ENCODE measurements around the gene CEP170. TPM values are rescaled to one million over a fixed set of nuclear protein-coding genes. Genes with fewer than 3 reads are reported as not detected.
"Not testable (repeated sequence)": the region's sequence is repeated elsewhere in the genome, so short reads cannot be mapped to it uniquely, and the experiment has no call there.

The CEP170 gene
- total RNA-seq, 1 donor from 2014 or later = 45.0 TPM

GRCh38 chr1:243250102-243250501 lies 5.0 kb downstream of the CEP170 start:
- intact Hi-C loops (cut with DNase I) = no loop called here
- DNase-seq (no peak), ATAC-seq (ENCODE audit: poor library complexity) (no peak)

- ATAC-seq (ENCODE audit: poor library complexity) (no peak), DNase-seq (no peak)
- intact Hi-C loops (cut with DNase I) = no loop called here
These were observed 5.9 kb downstream of the CEP170 start for GRCh38 chr1:243249214-243249613.

DNA sequence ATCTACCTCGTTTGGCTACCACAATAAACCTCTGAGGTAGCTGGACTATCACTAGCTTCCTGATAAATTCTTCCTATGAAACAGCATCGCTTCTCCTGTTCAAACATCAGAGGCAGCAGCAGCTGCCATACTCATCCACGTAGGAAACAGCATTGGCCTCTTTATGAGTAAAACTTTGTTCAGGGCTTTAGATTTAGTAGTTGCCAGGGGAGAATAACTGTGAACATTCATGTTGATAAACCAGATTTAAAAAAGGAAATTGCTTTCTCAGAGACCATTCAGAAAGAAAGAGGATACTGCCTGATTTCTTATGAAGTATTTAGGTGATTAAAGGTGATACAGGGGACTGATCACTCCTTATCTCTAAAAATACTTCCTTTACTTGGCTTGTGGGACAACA lies 7.2 kb downstream of the CEP170 start:
- ATAC-seq (ENCODE audit: poor library complexity) (no peak), DNase-seq (no peak)
- intact Hi-C loops (cut with DNase I) = no loop called here

GRCh38 chr1:243246916-243247315 lies 8.2 kb downstream of the CEP170 start:
- ATAC-seq (ENCODE audit: poor library complexity) = peak; percentile 40
- intact Hi-C loops (cut with DNase I) = no loop called here
- no peak for DNase-seq

GRCh38 chr1:243244432-243244841 lies 10.6 kb downstream of the CEP170 start:
- no peak for ATAC-seq (ENCODE audit: poor library complexity)
- intact Hi-C loops (cut with DNase I) = no loop called here
- no peak for DNase-seq

GRCh38 chr1:243236604-243237252 lies 18.4 kb downstream of the CEP170 start:
- intact Hi-C loops (cut with DNase I) = no loop called here
- ATAC-seq (ENCODE audit: poor library complexity) = no peak
- DNase-seq = no peak

DNA sequence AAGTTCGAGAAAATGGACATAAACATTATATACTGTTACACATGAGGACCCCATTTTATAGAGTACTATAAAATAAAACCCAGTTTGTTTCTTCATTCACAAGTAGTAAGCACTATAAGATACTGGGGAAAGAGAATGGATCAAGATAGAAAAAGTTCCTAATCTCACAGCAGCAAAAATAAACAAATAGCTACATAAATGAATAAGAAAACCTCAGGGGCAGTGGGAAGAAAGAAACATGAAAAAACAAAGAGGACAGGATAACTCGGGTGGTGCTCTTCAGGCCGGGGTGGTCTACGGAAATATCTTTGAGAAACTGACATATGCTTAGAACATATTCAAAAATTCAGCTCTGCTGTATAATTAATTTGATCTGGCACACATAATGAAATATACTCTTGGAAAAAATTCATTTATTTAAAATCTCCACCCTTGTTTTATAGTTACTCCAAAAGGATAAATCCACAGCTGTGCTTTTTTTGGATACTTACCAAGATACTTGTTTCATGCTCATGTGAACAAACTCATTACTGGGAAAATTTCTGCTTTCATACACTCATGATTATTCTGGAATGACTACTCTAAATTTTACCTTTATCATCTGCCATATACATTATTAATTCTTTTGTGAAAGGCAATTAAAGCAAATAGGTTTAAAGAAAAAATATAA lies 20.0 kb downstream of the CEP170 start:
- no peak for DNase-seq
- intact Hi-C loops (cut with DNase I) = no loop called here
- ATAC-seq (ENCODE audit: poor library complexity) = peak; percentile 73

GRCh38 chr1:243233908-243234307 lies 21.2 kb downstream of the CEP170 start:
- no peak for ATAC-seq (ENCODE audit: poor library complexity)
- DNase-seq = no peak
- intact Hi-C loops (cut with DNase I) = no loop called here

DNA sequence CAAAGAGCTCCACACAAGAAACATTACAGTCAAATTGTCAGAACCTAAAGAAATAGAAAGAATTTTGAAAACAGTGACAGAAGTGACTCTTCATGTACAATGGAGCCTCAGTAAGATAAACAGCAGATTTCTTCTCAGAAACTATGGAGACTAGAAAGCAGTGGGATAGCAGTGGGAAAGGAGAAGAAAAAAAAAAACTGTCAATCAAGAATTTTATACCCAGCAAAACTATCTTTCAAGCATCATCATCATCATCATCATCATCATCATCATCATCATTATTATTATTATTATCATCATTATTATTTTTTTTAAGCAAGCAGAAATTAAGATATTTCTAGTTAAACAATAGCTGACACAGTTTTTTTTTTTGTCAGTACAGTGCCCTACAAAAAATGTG lies 24.2 kb downstream of the CEP170 start:
- ATAC-seq (ENCODE audit: poor library complexity) (no peak), DNase-seq (no peak)
- intact Hi-C loops (cut with DNase I) = no loop called here

- no peak for ATAC-seq (ENCODE audit: poor library complexity)
- intact Hi-C loops (cut with DNase I) = no loop called here
- no peak for DNase-seq
These were observed 25.6 kb downstream of the CEP170 start for GRCh38 chr1:243229526-243229925.

DNA sequence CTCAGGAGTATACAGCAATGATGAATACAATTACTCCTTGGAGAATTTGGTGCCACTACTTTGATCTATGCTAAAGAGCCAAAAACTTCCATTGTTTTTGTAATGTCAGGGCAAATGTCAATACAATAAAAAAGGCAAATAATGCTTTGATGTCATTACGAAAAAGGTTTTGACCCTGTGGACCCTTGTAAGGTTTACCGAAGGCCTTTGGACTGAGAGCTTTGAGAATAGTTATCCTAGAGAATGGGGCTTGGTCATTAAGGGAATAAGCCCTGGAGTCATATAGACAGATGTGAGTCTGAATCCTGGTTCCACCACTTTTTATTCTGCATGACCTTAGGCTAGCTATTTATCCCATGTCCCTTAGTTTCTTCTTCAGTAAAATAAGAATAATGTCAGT lies 27.5 kb downstream of the CEP170 start:
- ATAC-seq (ENCODE audit: poor library complexity) (no peak), DNase-seq (no peak)
- intact Hi-C loops (cut with DNase I) = no loop called here

DNA sequence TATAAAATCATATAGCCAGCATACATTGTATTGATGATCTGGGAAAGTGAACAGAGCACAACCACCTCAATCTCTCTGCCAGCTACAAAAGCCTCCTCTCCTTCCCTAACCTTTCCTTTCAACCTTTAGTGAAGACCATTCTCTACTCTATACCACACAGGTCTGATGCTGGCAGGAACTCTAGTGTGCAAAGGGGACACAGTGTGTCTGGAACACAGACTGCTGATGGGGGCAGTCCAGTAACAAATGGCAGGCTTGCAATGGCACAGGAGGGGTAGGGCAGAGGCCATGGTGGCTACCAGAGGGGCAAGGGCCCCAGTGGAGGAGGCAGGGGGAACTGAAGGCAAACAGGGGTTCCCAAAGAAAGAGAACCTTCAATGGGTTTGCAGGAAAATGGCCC lies 37.0 kb downstream of the CEP170 start:
- intact Hi-C loops (cut with DNase I) = no loop called here
- ATAC-seq (ENCODE audit: poor library complexity) = no peak

DNA sequence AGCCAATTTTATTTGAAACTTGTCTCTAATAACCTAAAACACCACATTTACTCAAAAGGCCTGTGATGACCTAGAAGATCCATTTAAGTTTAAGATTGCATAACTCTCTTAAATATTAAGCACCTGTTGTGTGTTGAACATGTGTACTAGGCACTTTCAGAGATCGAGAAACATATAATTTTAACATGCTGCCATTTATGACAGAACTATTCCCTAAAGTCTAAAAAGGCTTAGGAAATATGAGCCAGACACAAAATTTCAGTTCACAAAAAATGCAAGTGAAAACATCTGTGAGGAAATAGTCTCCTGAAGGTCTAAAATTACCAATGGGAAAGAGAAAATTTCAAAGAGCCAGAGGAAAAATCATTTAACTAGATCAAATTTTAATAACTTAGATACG lies 37.7 kb downstream of the CEP170 start:
- DNase-seq = no peak
- no peak for ATAC-seq (ENCODE audit: poor library complexity)
- intact Hi-C loops (cut with DNase I) = no loop called here

More for the DNA sequence above, 37.0 kb downstream of the CEP170 start:
- no peak for DNase-seq

GRCh38 chr1:243216741-243217140 lies 38.3 kb downstream of the CEP170 start:
- DNase-seq = no peak
- intact Hi-C loops (cut with DNase I) = no loop called here
- no peak for ATAC-seq (ENCODE audit: poor library complexity)

DNA sequence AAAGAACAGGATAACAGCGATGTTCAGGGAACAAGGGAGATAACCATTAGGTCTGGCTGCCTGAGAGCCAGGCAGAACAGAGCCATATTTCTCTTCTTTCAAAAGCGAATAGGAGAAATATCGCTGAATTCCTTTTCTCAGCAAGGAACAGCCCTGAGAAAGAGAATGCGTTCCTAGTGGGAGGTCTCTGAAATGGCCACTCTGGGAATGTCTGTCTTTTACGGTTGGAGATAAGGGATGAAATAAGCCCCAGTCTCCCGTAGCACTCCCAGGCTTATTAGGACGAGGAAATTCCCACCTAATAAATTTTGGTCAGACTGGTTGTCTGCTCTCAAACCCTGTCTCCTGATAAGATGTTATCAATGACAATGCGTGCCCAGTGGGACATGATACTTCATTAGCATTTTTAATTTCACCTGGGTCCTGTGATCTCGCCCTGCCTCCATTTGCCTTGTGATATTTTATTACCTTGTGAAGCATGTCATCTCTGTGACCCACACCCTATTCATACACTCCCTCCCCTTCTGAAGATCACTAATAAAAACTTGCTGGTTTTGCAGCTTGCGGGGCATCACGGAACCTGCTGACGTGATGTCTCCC lies 39.7 kb downstream of the CEP170 start:
- intact Hi-C loops (cut with DNase I); ATAC-seq (ENCODE audit: poor library complexity); DNase-seq: not testable (repeated sequence)

DNA sequence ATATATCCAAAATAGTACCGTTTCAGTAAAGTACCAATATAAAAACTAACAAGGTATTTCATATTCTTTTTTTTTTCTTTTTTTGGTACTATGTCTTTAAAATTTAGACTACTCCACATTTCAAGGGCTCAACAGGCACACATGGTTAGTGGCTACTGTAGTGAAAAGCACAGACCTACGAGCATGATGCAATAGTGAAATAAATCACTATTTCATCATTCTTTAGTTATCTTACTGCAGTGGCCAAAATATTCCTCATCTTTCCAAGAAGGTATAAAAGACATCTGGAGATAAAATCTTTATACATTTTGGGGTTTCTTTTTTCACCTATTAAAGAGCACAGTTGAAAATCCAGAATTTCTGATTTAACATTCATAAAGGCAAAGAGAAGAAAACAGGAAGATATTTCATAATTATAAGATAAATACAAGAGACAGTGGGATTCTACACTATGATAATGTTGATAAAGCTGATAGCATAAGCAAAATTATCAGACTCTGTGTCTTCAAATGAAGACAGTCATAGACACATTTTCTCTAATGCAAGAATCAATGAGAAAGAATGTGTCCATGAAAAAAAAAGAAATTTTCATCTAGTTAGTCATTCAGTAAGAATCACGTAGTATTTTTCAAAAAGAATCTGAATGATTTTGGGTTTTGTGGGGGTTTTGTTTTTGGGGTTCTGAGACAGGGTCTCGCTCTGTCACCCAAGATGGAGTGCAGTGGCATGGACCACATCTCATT lies 41.9 kb downstream of the CEP170 start:
- ATAC-seq (ENCODE audit: poor library complexity) (peak; percentile 84), DNase-seq (no peak)
- intact Hi-C loops (cut with DNase I) = no loop called here

GRCh38 chr1:243211984-243212383 lies 43.1 kb downstream of the CEP170 start:
- DNase-seq; intact Hi-C loops (cut with DNase I): not testable (repeated sequence)
- peak; percentile 86 for ATAC-seq (ENCODE audit: poor library complexity)

DNA sequence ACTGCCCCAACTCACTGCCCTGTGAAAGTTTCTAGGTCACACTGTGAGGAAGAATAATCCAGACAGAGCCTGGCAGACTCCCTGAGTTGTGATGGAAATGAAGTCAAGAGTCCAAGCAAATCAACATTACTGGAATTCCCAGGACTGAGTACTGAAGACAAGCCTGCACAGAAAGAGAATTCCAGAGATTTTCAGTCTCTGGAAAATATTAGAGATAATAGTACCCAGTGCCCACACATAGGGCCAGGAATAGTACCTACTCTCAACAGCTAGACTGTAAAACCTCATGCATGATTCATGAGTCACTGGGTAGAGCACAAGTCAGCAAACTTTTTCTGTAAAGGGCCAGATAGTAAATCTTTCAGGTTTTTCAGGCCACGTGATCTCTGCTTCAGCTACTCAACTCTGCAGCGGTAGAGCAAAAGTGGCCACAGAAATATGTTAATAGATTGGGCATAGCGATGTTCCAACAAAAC lies 50.0 kb downstream of the CEP170 start:
- DNase-seq; intact Hi-C loops (cut with DNase I): not testable (repeated sequence)
- peak; percentile 73 for ATAC-seq (ENCODE audit: poor library complexity)

DNA sequence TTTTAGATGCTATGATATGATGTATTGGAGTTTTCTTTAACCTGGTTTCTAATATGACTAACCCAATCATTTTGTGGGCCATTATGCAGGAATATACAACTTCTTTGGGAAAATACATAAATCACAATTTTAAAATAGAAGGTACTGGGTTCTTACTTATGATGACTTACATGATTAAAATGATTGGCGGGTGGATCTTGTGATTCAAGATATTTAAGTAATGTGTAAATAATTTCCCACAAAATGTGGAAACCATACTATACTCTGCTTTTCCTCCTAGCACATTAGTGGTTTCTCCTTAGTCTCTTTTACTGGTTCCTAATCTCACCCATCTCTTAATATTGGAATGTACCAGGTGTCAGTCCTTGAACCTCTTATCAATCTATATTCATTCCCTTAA lies 50.7 kb downstream of the CEP170 start:
- DNase-seq; ATAC-seq (ENCODE audit: poor library complexity); intact Hi-C loops (cut with DNase I): not testable (repeated sequence)
